Cardiac fibroblast (primary cell): ENCODE measurements around the gene SBSN.

ENCODE experiments used
- DNase-seq, 2 donors: peaks; one replicate each; pipeline versions ENCODE4 v3.0.0 to v3.0.0-alpha.2; 2010; ENCODE audit warnings: low read depth in 2 of 2
- H3K4me3 ChIP-seq, 2 donors: replicated peaks in 1 of 2; 1 replicate in 1 of 2; 2 replicates in 1 of 2; pipeline ENCODE4 v1.5.1; 2011; ENCODE audit warnings: low read depth in 2 of 2, low read length in 2 of 2, mild to moderate bottlenecking in 2 of 2, moderate library complexity in 1 of 2
- TF ChIP-seq, protein P1 (sequence below): IDR thresholded peaks from one replicate; pipeline ENCODE4 v1.5.1; 2011; ENCODE audit warnings: low read depth, mild to moderate bottlenecking, low read length, inconsistent platforms

The SBSN gene

DNA sequence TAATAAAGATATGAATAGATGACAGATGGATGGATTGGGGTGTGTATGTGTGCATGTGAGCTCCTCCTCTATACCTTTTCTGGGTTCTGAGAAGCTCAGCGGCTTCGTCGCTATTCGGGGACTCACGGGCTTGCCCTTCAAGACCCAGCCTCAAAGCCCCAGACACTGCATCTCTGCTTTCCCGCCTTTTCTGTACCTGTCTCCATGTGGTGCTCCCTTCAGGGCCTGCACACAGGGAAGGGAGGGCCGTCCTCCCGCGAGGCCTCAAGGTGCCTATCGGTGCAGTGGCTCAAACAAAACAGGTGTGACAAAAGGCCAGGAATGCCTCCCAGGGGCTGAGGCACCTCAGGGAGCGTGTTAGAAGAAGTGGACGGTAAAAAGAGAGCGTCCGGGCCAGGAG is 54.0 kb downstream of the SBSN start:
- no peak for DNase-seq
- TF ChIP-seq, protein P1, sequence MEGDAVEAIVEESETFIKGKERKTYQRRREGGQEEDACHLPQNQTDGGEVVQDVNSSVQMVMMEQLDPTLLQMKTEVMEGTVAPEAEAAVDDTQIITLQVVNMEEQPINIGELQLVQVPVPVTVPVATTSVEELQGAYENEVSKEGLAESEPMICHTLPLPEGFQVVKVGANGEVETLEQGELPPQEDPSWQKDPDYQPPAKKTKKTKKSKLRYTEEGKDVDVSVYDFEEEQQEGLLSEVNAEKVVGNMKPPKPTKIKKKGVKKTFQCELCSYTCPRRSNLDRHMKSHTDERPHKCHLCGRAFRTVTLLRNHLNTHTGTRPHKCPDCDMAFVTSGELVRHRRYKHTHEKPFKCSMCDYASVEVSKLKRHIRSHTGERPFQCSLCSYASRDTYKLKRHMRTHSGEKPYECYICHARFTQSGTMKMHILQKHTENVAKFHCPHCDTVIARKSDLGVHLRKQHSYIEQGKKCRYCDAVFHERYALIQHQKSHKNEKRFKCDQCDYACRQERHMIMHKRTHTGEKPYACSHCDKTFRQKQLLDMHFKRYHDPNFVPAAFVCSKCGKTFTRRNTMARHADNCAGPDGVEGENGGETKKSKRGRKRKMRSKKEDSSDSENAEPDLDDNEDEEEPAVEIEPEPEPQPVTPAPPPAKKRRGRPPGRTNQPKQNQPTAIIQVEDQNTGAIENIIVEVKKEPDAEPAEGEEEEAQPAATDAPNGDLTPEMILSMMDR = no peak
- H3K4me3 ChIP-seq = no peak overlapping the region
